ENCODE data around the gene PCDH19.

The PCDH19 gene

GRCh38 chrX:100296183-100296753 lies 113.8 kb downstream of the PCDH19 start:
- no peak for DNase-seq

GRCh38 chrX:100294965-100295364 lies 115.1 kb downstream of the PCDH19 start:
- DNase-seq, result no peak

- DNase-seq, result no peak
Measured at GRCh38 chrX:100289066-100289558, 121.0 kb downstream of the PCDH19 start.

- no peak for DNase-seq
Measured at GRCh38 chrX:100277231-100277630, 132.8 kb downstream of the PCDH19 start.

GRCh38 chrX:100274916-100275315 lies 135.2 kb downstream of the PCDH19 start:
- DNase-seq, result no peak

- DNase-seq, result no peak
Measured at GRCh38 chrX:100265179-100265578, 144.9 kb downstream of the PCDH19 start.

GRCh38 chrX:100264200-100264599 lies 145.9 kb downstream of the PCDH19 start:
- no peak for DNase-seq

GRCh38 chrX:100263650-100264049 lies 146.4 kb downstream of the PCDH19 start:
- no peak for DNase-seq

GRCh38 chrX:100248885-100249493 lies 161.1 kb downstream of the PCDH19 start:
- no peak for DNase-seq

- no peak for DNase-seq
Measured at GRCh38 chrX:100247826-100248225, 162.2 kb downstream of the PCDH19 start.

GRCh38 chrX:100244681-100245080 lies 165.4 kb downstream of the PCDH19 start:
- no peak for DNase-seq

Measured in NCI-H2107 (cell line).